HepG2 (cell line): ENCODE measurements around the gene BRCA1. TPM values are rescaled to one million over a fixed set of nuclear protein-coding genes. Genes with fewer than 3 reads are reported as not detected.

Experiments used
- GABPB1 ChIP-seq: IDR thresholded peaks from 2 replicates; pipeline ENCODE4 v1.6.1; 2016; ENCODE audit warnings: mild to moderate bottlenecking, missing genetic modification reagents, moderate library complexity, missing compliant biosample characterization
- MLLT10 ChIP-seq: sonication (generic); formaldehyde crosslinking; IDR thresholded peaks from 2 replicates; pipeline ENCODE4 v1.4.0; 2020; ENCODE audit warnings: missing genetic modification reagents
- MLX ChIP-seq: IDR thresholded peaks from 2 replicates; pipeline ENCODE4 v1.6.1; 2016
- MTF1 ChIP-seq: sonication (generic); formaldehyde crosslinking; IDR thresholded peaks from 2 replicates; pipeline ENCODE4 v1.5.0; 2020; ENCODE audit warnings: missing genetic modification reagents
- THAP11 ChIP-seq: IDR thresholded peaks from 2 replicates; pipeline ENCODE4 v1.6.1; 2016; ENCODE audit warnings: missing biosample characterization, missing genetic modification reagents
- THAP8 ChIP-seq: sonication (generic); formaldehyde crosslinking; IDR thresholded peaks from 2 replicates; pipeline ENCODE4 v1.5.1; 2020; ENCODE audit warnings: missing genetic modification reagents, mild to moderate bottlenecking, borderline replicate concordance
- ZHX2 ChIP-seq, 2 experiments: sonication (generic) in 1 of 2; formaldehyde crosslinking in 1 of 2; IDR thresholded peaks; 2 replicates each; pipeline versions ENCODE4 v1.6.1 to v1.9.0; 2014 to 2022; ENCODE audit warnings: antibody characterized with exemption in 1 of 2, borderline replicate concordance in 1 of 2, inconsistent platforms in 1 of 2, low read depth in 1 of 2, missing genetic modification reagents in 1 of 2
- ZNF136 ChIP-seq: sonication (generic); formaldehyde crosslinking; IDR thresholded peaks from 2 replicates; pipeline ENCODE4 v1.8.1; 2022; ENCODE audit warnings: low read depth, mild to moderate bottlenecking, moderate library complexity, missing genetic modification reagents
- ZNF224 ChIP-seq: sonication (generic); formaldehyde crosslinking; IDR thresholded peaks from 2 replicates; pipeline ENCODE4 v1.5.0; 2020; ENCODE audit warnings: mild to moderate bottlenecking, missing genetic modification reagents
- ZNF230 ChIP-seq: sonication (generic); formaldehyde crosslinking; IDR thresholded peaks from 2 replicates; pipeline ENCODE4 v1.4.0; 2020; ENCODE audit warnings: mild to moderate bottlenecking, missing genetic modification reagents
- ZNF296 ChIP-seq: sonication (generic); formaldehyde crosslinking; conservative IDR thresholded peaks from 2 replicates; pipeline ENCODE4 v1.5.0; 2020; ENCODE audit warnings: mild to moderate bottlenecking, missing genetic modification reagents
- ZNF354B ChIP-seq: sonication (generic); formaldehyde crosslinking; IDR thresholded peaks from 2 replicates; pipeline ENCODE4 v1.8.0; 2022; ENCODE audit warnings: mild to moderate bottlenecking, missing genetic modification reagents
- ZNF510 ChIP-seq: sonication (generic); formaldehyde crosslinking; IDR thresholded peaks from 2 replicates; pipeline ENCODE4 v1.4.0; 2020; ENCODE audit warnings: low read depth, mild to moderate bottlenecking, missing genetic modification reagents
- ZNF670 ChIP-seq: sonication (generic); formaldehyde crosslinking; IDR thresholded peaks from 2 replicates; pipeline ENCODE4 v1.8.0; 2022; ENCODE audit warnings: mild to moderate bottlenecking, missing genetic modification reagents, borderline replicate concordance
- ZNF747 ChIP-seq: sonication (generic); formaldehyde crosslinking; IDR thresholded peaks from 2 replicates; pipeline ENCODE4 v1.8.1; 2023; ENCODE audit warnings: missing genetic modification reagents, mild to moderate bottlenecking, borderline replicate concordance
- ZNF768 ChIP-seq: sonication (generic); formaldehyde crosslinking; IDR thresholded peaks from 2 replicates; pipeline ENCODE4 v1.4.0; 2020; ENCODE audit warnings: missing genetic modification reagents
- ZNF777 ChIP-seq: sonication (generic); formaldehyde crosslinking; IDR thresholded peaks from 2 replicates; pipeline ENCODE4 v1.4.0; 2020; ENCODE audit warnings: missing genetic modification reagents
- polyA plus RNA-seq, 8 experiments: library from polyadenylated mRNA; depleted of rRNA in 3 of 8; stranded (reverse) in 7 of 8; unstranded in 1 of 8; fragments of >200 nt; fragmentation: Illumina TruSeq in 4 of 8; extraction: Trizol in 4 of 8; gene quantifications; 2 replicates each; pipeline versions ENCODE4 v1.2.1 to v1.2.3, GENCODE V29; 2011 to 2016; ENCODE audit warnings: low read depth in 4 of 8, missing spikeins in 1 of 8, mixed read lengths in 1 of 8; ENCODE audit not compliant: insufficient read depth in 1 of 8
- total RNA-seq, 5 experiments: library from RNA; depleted of rRNA; stranded (reverse); fragments of >200 nt; fragmentation: Illumina TruSeq; extraction: Trizol; gene quantifications; 2 replicates each; pipeline ENCODE4 v1.2.3, GENCODE V29; 2016; ENCODE audit warnings: low read depth in 1 of 5
- TF ChIP-seq, protein P1 (sequence below): sonication (generic); formaldehyde crosslinking; IDR thresholded peaks from 2 replicates; pipeline ENCODE4 v1.9.0; 2021; ENCODE audit warnings: missing genetic modification reagents, borderline replicate concordance

BRCA1 gene
- total and polyA plus RNA-seq, 2 of the 13 experiments (the other 11 are each of a cell fraction or from before 2014, with no cell fraction given) = 13.3 to 37.5 TPM

GRCh38 chr17:43006639-43007551 lies 118.3 kb downstream of the BRCA1 start, which contains the start of gene IFI35 (continued):
- TF ChIP-seq MLX (CRISPR knock-in tag) (no peak), GABPB1 (CRISPR knock-in tag) (0 out of 2 replicates have a peak, but pooled peaks have one; percentile 22), ZNF136 (CRISPR knock-in tag) (no peak), ZNF230 (CRISPR knock-in tag) (no peak), MTF1 (CRISPR knock-in tag) (no peak), ZNF670 (peak; percentile 57; the same call in 1 of the 2 replicates), MLLT10 (CRISPR knock-in tag) (no peak), THAP11 (CRISPR knock-in tag) (peak; percentile 62; the same call in 1 of the 2 replicates), ZNF777 (CRISPR knock-in tag) (0 out of 2 replicates have a peak, but pooled peaks have one; percentile 6), ZHX2 (IDR thresholded peaks at IDR 0.05; ENCODE audit: low read depth) (no peak), ZHX2 (CRISPR knock-in tag; IDR thresholded peaks at IDR 0.05; ENCODE audit: borderline replicate concordance) (no peak), ZNF747 (CRISPR knock-in tag) (peak; percentile 51; the same call in 1 of the 2 replicates), ZNF296 (no peak; the same call in 1 of the 2 replicates), ZNF510 (CRISPR knock-in tag) (no peak), ZNF768 (CRISPR knock-in tag) (no peak; the same call in 1 of the 2 replicates), THAP8 (no peak), ZNF224 (CRISPR knock-in tag) (no peak), ZNF354B (CRISPR knock-in tag) (no peak)
- TF ChIP-seq, protein P1, sequence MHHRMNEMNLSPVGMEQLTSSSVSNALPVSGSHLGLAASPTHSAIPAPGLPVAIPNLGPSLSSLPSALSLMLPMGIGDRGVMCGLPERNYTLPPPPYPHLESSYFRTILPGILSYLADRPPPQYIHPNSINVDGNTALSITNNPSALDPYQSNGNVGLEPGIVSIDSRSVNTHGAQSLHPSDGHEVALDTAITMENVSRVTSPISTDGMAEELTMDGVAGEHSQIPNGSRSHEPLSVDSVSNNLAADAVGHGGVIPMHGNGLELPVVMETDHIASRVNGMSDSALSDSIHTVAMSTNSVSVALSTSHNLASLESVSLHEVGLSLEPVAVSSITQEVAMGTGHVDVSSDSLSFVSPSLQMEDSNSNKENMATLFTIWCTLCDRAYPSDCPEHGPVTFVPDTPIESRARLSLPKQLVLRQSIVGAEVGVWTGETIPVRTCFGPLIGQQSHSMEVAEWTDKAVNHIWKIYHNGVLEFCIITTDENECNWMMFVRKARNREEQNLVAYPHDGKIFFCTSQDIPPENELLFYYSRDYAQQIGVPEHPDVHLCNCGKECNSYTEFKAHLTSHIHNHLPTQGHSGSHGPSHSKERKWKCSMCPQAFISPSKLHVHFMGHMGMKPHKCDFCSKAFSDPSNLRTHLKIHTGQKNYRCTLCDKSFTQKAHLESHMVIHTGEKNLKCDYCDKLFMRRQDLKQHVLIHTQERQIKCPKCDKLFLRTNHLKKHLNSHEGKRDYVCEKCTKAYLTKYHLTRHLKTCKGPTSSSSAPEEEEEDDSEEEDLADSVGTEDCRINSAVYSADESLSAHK (CRISPR knock-in tag) = no peak
